IPS-11a (cell line): Measurements from ENCODE around the gene PUM2.

Experiments
- H3K4me3 ChIP-seq: one replicate; pipeline ENCODE4 v1.5.1; 2013; ENCODE audit warnings: low read depth, low read length, control low read depth

Gene PUM2

DNA sequence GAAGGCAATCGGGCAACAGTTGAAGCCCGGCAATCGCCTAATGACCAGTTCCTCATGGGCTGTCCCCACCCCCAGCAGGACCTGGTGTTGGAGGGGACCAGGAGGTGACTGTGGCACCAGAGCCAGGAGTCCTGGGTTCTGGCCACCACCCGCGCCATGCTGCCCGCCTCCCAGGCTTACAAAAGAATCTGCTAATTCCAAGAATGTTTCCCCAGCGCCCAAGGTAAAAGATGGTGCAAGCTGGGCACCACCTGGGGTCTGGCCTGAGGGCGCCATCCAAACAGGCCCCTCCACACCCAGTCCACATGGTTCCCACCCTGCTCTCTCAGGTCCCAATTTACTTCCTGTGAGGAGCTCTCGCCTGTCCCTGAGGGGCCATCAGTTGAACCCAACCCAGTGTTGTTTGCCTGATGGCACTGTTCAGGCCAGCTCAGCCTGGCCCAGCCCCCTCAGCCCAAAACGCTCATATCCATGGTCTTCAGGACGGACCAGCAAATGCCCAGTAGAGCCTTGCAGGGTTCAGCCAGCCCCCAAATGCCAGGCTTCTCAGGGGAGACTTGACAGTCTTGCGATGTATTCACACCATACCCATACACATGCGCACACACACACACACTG, 130.8 kb downstream of the PUM2 start:
- H3K4me3 ChIP-seq, result no peak overlapping the region

DNA sequence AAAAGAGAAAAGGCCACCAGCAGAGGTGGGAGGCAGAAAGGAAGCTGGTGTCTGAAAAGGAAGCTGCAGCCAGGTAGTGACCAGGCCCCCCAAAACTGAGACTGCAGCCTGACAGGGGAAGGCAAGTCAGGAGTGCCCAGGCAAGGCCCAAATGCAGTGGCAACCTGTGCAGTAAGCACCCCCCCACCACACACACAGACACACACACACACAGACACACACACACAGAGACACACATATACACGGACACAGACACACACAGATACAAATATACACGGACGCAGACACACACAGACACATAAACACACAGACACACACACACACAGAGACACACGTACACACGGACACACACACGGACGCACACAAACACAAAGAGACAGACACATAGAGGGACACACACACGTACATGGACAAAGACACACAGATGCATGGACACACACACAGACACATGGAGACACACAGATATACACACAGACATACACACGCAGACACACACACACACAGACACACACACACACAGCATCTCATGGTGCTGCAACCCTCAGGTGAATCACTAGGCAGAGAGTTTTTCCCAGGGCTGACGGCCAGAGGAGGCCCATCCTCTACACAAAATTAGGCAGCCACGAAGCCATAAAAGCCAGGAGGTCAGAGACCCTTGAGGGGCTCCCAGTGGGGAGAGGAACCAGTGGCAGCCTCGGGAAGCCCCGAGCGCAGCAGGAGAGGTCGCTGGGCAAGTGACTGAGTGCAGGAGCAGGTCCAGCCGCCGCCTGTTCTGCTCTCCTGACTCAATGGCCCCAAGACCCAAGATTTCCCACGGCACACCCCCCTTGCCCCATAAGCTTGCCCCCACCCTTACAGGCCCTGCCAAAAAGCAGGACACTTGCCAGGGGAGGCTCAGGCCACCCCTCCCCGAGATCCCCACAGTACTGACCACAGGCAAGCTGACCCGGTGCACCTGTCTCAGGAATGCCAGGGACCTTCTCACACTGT, 132.0 kb downstream of the PUM2 start:
- no peak overlapping the region for H3K4me3 ChIP-seq

DNA sequence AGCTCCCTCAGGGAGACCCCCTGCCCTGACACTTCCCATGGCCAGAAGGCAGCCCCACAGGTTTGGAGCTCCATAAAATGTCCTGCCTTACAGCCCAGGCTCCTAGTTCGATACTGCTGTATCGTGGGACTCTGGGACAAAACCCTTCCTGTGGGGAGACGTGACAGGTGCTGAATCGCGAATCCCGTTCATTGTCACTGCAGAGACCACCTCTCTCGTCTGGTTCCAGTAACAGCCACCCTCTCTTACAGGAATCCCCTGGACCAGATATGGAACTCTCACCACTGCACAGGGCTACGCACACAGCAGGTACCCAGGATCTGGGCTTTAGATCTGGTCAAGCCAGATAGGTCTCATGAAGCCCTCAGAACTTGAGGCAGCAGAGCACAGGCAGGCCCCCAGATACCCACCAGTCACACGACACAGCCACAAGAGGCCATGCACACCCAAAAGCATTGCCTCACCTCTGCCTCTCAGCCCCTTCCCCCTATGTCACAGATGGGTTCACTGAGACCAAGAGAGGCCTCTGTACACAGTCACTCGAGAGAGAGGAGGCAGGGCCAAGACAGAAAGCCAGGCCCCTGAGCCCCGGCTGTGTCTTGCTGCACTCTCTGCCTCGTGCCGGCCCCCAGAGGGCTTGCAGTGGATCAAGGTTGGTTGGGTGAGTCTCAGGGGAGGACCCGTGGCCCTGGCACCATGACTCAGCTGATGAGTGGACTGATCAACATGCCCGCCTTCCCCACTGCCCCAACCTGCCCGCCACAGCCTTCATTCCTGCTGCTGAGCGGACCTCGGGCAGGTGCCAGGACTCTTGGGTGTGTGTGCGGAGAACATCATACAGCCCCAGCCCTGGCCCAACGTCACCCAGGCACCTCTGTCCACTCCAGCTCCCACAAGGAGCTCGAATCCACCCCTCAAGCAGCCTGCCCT, 133.3 kb downstream of the PUM2 start:
- H3K4me3 ChIP-seq, result no peak overlapping the region

DNA sequence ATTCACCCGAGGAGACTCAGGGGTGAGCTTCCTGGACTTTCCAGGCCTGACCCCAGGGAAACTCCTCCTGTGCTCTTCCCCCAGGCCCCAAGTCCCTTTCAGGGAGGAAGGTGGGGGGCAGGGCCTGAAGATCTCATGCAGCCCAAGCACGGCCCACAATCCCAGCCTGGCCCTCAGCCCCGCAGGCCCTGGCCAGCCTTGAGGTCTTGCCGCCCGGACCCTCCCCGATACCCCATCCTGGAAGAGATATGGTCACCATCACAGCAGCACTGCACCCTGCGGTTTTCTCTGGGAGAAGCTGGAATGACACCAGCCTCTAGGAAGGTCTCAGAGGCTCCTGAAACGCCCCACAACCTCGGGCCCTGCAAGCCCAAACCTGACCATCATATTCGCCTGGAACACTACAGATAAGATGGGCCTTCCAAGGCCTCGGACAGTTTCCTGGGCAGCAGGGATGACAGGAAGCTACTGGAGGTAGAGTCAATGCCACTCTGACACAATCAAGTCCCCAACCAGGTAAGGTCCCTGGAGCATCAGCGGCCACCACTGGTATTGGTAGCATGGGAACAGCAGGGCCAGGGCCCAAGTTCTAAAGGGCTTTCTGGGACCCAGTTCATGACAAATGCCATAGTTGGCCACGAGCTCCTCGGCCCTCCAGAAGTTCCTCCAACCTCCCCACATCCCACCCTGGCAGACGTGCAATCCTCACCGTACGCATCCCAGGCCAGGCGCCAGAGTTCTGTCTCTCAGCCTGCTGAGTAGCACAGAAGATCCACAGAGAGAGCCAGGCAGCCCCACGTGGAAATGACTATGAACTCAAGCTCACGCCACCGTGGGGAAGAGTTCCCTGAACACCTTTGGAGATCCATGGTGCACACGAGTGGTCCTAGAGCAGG, 134.3 kb downstream of the PUM2 start:
- H3K4me3 ChIP-seq, result no peak overlapping the region

- no peak overlapping the region for H3K4me3 ChIP-seq
Measured at GRCh38 chr2:20215183-20216040, 135.2 kb downstream of the PUM2 start.

- H3K4me3 ChIP-seq, result no peak overlapping the region
Measured at GRCh38 chr2:20214566-20215182, 136.0 kb downstream of the PUM2 start.

DNA sequence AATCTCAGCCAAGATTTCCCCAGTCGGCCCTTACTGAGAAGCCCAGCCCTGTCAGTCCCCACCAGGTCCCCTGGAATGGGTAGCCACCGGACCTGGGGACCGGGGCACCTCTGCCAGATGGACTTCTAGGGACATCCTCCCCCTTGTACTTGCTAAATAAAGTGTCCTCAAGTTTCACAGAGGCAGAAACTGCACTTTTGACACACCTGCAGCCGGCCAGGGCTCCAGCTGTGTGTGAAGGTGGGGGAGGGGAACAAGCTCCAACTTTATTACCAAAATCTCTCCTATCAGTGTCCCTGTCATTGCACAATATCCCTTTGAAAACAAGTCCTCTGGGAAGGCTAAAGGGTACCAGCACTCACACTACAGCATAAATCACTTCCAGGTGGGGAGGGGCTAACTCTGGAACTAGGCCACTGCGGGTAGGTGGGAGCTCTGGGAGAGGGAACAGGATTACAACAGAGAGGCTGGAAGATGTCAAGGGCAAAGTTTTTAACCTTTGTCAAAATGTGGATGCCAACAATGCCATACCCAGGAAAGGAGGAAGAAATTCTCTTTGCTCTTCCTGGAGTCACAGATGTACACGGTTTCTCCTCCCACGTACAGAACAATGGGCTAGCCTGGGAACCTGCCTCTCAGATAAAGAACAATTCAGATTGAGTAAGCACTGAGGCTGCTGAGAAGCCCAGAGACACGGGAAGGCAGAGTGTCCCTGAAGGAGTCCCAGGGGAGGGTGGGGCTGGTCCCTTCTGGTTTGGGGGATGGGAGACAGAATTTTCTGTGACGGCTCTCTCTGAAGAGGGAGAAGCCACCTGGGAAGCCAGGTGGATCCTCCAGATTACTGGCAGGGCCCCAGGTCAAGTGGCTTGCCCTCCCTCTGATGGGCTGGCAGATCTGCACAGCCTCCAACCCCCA, 136.7 kb downstream of the PUM2 start:
- no peak overlapping the region for H3K4me3 ChIP-seq

- H3K4me3 ChIP-seq, result no peak overlapping the region
Measured at GRCh38 chr2:20212871-20213503, 137.7 kb downstream of the PUM2 start.

DNA sequence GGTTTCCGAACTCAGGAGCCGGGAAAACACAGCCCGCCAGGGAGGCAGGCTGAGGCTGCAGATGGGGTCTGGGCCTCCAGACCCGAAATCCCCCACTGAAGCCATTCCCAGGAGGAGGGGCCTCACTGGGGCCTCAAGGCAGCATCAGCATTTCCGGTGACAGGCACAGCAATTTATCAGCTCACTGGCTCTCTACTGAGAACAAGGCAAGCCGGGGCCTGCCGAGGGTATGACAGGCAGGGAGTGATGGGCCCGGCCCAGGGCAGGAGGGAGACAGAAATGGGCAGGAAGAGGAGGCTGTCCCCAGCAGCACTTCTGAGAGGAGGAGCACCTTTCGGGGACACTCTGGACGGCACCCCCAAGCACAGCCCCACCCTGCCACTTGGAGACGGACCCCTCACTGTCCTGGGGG, 138.2 kb downstream of the PUM2 start:
- no peak overlapping the region for H3K4me3 ChIP-seq

DNA sequence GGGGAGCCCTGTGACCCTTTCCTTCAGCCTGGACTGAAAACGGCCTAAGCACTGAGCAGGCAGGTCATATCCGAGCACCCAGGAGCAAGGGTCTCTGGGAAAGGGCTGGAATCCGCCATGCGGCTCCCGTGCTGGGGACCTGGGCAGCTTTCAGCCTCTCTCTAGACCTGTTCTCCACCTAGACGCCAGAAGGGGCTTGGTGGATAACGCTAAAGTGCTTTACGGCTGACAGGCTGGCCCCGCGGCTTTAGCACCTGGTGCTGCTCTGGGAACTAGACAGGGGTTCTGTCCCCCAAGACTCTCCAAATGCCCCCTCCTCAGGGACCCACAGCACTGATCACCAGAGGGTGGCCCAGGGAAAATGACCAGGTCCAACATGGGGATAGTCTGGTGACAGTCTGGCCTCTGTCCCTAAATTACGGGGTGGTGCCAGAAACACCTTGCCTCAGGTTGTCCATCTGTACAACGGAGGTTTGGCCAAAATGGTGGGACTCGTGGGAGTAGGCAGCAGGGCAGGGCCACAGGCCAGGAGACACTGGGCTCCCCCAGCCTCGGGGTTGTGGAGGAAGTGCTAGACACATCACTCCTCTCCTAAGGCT, 138.7 kb downstream of the PUM2 start:
- H3K4me3 ChIP-seq, result no peak overlapping the region

DNA sequence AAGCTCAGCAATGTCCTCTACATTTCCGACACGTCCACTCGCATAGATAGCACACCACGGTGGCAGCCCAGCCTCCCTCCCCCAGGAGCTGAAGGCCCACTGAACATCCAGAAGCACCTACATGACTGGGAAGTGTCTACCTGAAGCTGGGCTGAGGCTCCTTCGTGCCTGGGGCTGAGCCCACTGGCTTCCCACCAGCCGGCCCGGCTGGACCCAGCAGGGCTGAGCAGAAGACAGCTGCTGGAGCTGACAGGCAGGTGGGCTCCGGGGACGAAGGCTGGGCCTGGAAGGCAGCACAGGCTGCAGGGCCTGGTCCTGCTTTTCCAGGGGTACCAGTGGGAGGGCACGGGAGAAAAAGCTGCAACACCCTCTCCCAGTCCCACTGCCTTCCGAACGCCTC, 139.2 kb downstream of the PUM2 start:
- H3K4me3 ChIP-seq, result no peak overlapping the region

DNA sequence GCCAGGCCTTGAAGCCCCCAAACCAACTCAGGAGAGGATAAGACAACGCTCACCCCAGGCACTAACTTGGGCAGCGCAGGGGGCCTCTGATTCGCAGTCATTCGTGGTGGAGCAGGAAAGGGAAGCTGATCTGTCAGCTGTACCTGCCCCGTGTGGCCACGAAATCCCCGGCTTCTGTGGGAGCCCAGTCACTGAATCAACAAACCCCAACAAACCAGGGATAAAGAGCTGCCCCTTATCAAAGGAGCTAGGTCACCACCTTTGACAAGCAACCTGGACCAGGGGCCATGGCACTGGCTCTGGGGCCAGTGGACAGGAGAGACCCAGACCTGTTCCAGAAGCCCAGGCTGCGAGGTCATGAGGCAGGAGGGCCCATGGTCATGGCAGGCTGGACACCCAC, 140.2 kb downstream of the PUM2 start:
- H3K4me3 ChIP-seq, result no peak overlapping the region

DNA sequence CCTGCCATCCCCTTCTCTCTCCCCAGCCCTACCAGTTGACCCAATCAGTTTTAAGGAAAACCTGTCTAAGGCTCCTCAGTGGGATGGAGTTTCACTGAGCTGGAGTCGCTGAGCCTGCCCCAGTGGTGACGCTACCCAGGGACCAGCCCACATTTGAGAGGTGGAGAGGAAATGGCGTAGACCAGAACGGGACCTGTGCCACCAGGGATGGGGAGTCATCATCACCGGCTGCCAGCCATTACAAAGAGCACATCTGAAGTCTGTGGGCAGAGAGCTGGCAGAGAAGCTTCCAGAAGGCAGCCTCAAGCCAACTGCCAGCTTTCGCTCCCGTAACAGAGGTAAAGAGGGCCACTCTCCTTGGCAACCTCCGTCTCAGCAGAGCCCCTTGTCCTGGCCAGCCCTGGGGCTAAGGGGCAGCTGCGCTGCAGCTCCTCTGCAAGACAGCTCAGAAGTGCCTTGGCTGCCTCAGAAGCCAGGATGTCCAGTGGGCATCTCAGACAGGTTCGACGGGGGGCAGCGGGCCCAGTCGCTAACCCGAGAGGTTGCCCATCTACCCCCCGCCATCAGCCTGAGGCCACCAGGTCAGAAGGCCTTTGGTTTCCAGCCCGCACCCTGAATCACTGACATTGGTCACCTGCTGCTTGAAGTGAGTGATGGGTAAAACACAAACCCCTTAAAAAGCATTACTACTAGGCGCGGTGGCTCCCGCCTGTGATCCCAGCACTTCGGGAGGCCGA, 141.1 kb downstream of the PUM2 start:
- no peak overlapping the region for H3K4me3 ChIP-seq

GRCh38 chr2:20208476-20208859, 142.2 kb downstream of the PUM2 start:
- no peak overlapping the region for H3K4me3 ChIP-seq

- H3K4me3 ChIP-seq, result no peak overlapping the region
Measured at GRCh38 chr2:20207051-20207450, 143.6 kb downstream of the PUM2 start.

DNA sequence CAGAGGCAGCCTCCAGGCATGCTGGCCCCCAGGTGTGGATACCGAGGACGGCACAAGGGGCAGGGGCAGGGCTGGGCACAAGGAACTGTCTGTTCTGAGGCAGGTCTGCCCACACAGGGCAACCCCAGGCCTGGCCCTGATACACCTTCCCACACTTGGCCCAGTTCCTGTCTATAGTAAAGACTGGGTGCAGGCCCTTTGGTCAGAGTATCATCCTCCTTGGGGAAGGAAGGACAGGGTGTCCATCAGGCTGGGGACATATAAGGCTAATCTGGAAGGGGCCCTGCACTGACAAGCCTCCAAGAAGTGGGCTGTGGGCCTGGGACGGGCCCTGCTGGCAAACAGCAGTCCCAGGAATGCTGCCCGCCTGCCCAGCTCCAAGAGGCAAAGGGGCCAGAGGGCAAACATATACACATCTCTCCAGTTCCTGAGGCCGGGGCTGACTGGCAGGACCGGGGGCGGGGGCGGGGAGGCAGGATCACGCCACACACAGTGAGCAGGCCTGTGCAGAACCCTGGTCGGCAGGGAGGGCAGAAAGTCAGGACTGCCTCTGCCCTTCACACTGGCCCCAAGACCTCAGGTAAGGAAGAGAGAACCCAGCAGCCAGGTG, 144.6 kb downstream of the PUM2 start:
- no peak overlapping the region for H3K4me3 ChIP-seq
